IPS-NIHi7 (cell line): ENCODE results near the gene RPS6KL1.

ENCODE experiments used
- DNase-seq: peaks from one replicate; pipeline ENCODE4 v3.0.0; 2012; ENCODE audit warnings: mixed read lengths; ENCODE audit errors: extremely low spot score

RPS6KL1 gene

GRCh38 chr14:74952180-74952665 lies 29.2 kb upstream of the RPS6KL1 start:
- DNase-seq = no peak

GRCh38 chr14:74951443-74952179 lies 28.6 kb upstream of the RPS6KL1 start:
- DNase-seq = no peak

- no peak for DNase-seq
Measured at GRCh38 chr14:74950795-74951442, 27.9 kb upstream of the RPS6KL1 start.

GRCh38 chr14:74949859-74950573 lies 27.0 kb upstream of the RPS6KL1 start:
- no peak for DNase-seq

- DNase-seq = no peak
Measured at GRCh38 chr14:74949191-74949601, 26.1 kb upstream of the RPS6KL1 start.

GRCh38 chr14:74948228-74949175 lies 25.4 kb upstream of the RPS6KL1 start:
- DNase-seq = no peak

GRCh38 chr14:74947353-74948227 lies 24.5 kb upstream of the RPS6KL1 start:
- no peak for DNase-seq

- no peak for DNase-seq
Measured at GRCh38 chr14:74946659-74947281, 23.7 kb upstream of the RPS6KL1 start.

GRCh38 chr14:74945852-74946658 lies 23.0 kb upstream of the RPS6KL1 start:
- peak; percentile 94 for DNase-seq

GRCh38 chr14:74945261-74945851 lies 22.3 kb upstream of the RPS6KL1 start:
- peak; percentile 87 for DNase-seq

- no peak for DNase-seq
Measured at GRCh38 chr14:74942608-74943007, 19.5 kb upstream of the RPS6KL1 start.

GRCh38 chr14:74942181-74942580 lies 19.1 kb upstream of the RPS6KL1 start:
- DNase-seq = no peak

GRCh38 chr14:74941676-74942097 lies 18.6 kb upstream of the RPS6KL1 start:
- DNase-seq = no peak

GRCh38 chr14:74940956-74941565 lies 18.0 kb upstream of the RPS6KL1 start:
- no peak for DNase-seq

GRCh38 chr14:74938531-74939495 lies 15.8 kb upstream of the RPS6KL1 start:
- no peak for DNase-seq

GRCh38 chr14:74937171-74937570 lies 14.1 kb upstream of the RPS6KL1 start:
- no peak for DNase-seq

GRCh38 chr14:74936731-74937130 lies 13.7 kb upstream of the RPS6KL1 start:
- DNase-seq = no peak
